ENCODE measurements around the gene ALX4.

- TF ChIP-seq CTCF (IDR thresholded peaks at IDR 0.05): no peak
- TF ChIP-seq EZH2 (IDR thresholded peaks at IDR 0.05; ENCODE audit: borderline replicate concordance, insufficient read depth, low read depth, low read length, poor library complexity, severe bottlenecking): no peak
These were observed 73.6 kb downstream of the ALX4 start for GRCh38 chr11:44236296-44236695.
